Aortic smooth muscle cell (primary cell): Measurements from ENCODE around the gene TUT4. TPM values are rescaled to one million over a fixed set of nuclear protein-coding genes. Genes with fewer than 3 reads are reported as not detected.

Experiments used
- total RNA-seq: library from RNA; depleted of rRNA; stranded (reverse); fragments of >200 nt; gene quantifications from 2 replicates; pipeline ENCODE4 v1.2.3, GENCODE V29; 2014

The TUT4 gene, protein sequence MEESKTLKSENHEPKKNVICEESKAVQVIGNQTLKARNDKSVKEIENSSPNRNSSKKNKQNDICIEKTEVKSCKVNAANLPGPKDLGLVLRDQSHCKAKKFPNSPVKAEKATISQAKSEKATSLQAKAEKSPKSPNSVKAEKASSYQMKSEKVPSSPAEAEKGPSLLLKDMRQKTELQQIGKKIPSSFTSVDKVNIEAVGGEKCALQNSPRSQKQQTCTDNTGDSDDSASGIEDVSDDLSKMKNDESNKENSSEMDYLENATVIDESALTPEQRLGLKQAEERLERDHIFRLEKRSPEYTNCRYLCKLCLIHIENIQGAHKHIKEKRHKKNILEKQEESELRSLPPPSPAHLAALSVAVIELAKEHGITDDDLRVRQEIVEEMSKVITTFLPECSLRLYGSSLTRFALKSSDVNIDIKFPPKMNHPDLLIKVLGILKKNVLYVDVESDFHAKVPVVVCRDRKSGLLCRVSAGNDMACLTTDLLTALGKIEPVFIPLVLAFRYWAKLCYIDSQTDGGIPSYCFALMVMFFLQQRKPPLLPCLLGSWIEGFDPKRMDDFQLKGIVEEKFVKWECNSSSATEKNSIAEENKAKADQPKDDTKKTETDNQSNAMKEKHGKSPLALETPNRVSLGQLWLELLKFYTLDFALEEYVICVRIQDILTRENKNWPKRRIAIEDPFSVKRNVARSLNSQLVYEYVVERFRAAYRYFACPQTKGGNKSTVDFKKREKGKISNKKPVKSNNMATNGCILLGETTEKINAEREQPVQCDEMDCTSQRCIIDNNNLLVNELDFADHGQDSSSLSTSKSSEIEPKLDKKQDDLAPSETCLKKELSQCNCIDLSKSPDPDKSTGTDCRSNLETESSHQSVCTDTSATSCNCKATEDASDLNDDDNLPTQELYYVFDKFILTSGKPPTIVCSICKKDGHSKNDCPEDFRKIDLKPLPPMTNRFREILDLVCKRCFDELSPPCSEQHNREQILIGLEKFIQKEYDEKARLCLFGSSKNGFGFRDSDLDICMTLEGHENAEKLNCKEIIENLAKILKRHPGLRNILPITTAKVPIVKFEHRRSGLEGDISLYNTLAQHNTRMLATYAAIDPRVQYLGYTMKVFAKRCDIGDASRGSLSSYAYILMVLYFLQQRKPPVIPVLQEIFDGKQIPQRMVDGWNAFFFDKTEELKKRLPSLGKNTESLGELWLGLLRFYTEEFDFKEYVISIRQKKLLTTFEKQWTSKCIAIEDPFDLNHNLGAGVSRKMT (N-terminal part only)
- 16.8 and 25.0 TPM in 2 replicates for total RNA-seq

GRCh38 chr1:52552505-52553361 lies at the start of gene TUT4:
Gene TUT4 (minus strand): TSS chr1:52553092. CDS start chr1:52526280, 26,812 bp downstream.

DNA sequence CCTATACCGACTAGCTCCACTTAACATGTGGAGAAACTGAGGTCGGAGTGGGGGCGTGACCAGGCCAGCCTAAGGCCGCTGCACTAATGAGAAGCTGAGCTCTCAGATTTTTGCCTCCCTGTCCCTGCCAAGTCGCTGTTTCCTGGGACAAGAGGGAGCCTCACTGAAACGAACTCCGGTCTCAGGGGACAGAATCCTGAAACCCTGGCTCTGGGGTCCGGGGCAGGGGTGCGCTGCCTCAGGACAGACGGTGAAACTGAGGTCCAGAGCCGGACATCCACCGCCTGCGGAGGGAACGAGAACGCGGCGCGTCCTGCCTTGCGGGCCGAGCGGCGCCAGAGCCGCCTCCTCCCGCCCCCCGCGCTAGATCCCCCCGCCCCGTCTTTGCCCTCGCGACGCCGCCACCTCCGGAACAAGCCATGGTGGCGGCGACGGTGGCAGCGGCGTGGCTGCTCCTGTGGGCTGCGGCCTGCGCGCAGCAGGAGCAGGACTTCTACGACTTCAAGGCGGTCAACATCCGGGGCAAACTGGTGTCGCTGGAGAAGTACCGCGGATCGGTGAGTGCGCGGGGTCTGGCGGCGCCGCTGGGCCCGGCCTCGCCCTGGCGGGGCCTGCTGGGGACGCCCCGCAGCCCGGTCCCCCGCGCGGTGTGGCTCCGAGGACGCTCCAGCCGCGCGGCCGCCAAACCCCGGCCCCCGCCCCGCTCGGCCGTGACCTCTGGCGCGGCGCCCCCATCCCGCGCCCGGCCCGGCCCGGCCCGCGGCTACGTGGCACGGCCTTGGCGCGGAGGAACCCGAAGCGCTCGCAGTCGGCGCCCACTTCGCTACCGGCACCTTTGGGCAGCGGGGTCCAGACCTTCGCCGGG lies 49.3 kb upstream of the TUT4 start, which contains the start of gene GPX7:
GPX7 (plus strand) TSS at position 381 of the 865 bp plus-strand sequence; CDS start at position 420, 39 bp downstream.

GRCh38 chr1:52404116-52404974 lies 148.5 kb downstream of the TUT4 start, which contains the start of the genes ORC1 and PRPF38A:
Gene ORC1 (minus strand): TSS chr1:52404423. CDS start chr1:52402223, 2,200 bp downstream.
Gene PRPF38A (plus strand): TSS chr1:52404602. CDS start chr1:52404750, 148 bp downstream.

Other genes starting within 250 kb of the TUT4 start
- 28.4 and 29.7 TPM in 2 replicates for gene CC2D1B, start 186.9 kb downstream of the TUT4 start, total RNA-seq
- 2.7 and 5.7 TPM in 2 replicates for gene ORC1, start 148.7 kb downstream of the TUT4 start, total RNA-seq
- gene PRPF38A, start 148.5 kb downstream of the TUT4 start, total RNA-seq = 8.7 and 9.0 TPM in 2 replicates
- gene GPX7, start 49.3 kb upstream of the TUT4 start, total RNA-seq = 36.6 and 39.1 TPM in 2 replicates
- not detected in 2 replicates for gene SHISAL2A, start 80.1 kb upstream of the TUT4 start, total RNA-seq
- 9.0 and 10.3 TPM in 2 replicates for gene COA7, start 145.3 kb upstream of the TUT4 start, total RNA-seq
- 32.1 and 34.7 TPM in 2 replicates for gene ZYG11B, start 173.4 kb upstream of the TUT4 start, total RNA-seq